Measurements from ENCODE around the gene HDAC4.

The HDAC4 gene

GRCh38 chr2:239139566-239139965 lies 261.3 kb downstream of the HDAC4 start:
- Histone ChIP-seq H3K4me3 (ENCODE audit: low read depth, low read length) (no peak overlapping the region), H3K4me1 (ENCODE audit: control insufficient read depth, insufficient read depth, low read length) (no peaks in the 10 kb centered on the region), H3K27ac (ENCODE audit: extremely low read depth, low read depth, low read length) (no peak overlapping the region), H3K36me3 (ENCODE audit: control insufficient read depth in 2 of 2, insufficient read depth in 1 of 2, low read length in 2 of 2) (peaks cover 0 to 38% of the 10 kb centered on the region in 2 experiments; a peak in 1 of 3 replicates), H3K9me3 (ENCODE audit: control insufficient read depth, insufficient read depth, low read depth, low read length) (no peaks in the 10 kb centered on the region)
- CTCF ChIA-PET: interaction anchor here (0.7 kb wide), 1 partner anchor 494 kb away, joined by 4 read pairs; no protein-coding TSS in a partner anchor
- POLR2A ChIA-PET: no interaction called here
- TF ChIP-seq ZNF362 (tag by site-specific recombination; IDR thresholded peaks at IDR 0.05) (no peak), ZNF366 (tag by site-specific recombination; conservative IDR thresholded peaks at IDR 0.05) (no peak), ZNF776 (tag by site-specific recombination; IDR thresholded peaks at IDR 0.05; ENCODE audit: borderline replicate concordance) (no peak), ZNF157 (tag by site-specific recombination; IDR thresholded peaks at IDR 0.05) (no peak), ZSCAN30 (tag by site-specific recombination; IDR thresholded peaks at IDR 0.05) (no peak), ZBTB7A (tag by site-specific recombination; IDR thresholded peaks at IDR 0.05; ENCODE audit: low read depth) (no peak)
- TF ChIP-seq, protein P1, sequence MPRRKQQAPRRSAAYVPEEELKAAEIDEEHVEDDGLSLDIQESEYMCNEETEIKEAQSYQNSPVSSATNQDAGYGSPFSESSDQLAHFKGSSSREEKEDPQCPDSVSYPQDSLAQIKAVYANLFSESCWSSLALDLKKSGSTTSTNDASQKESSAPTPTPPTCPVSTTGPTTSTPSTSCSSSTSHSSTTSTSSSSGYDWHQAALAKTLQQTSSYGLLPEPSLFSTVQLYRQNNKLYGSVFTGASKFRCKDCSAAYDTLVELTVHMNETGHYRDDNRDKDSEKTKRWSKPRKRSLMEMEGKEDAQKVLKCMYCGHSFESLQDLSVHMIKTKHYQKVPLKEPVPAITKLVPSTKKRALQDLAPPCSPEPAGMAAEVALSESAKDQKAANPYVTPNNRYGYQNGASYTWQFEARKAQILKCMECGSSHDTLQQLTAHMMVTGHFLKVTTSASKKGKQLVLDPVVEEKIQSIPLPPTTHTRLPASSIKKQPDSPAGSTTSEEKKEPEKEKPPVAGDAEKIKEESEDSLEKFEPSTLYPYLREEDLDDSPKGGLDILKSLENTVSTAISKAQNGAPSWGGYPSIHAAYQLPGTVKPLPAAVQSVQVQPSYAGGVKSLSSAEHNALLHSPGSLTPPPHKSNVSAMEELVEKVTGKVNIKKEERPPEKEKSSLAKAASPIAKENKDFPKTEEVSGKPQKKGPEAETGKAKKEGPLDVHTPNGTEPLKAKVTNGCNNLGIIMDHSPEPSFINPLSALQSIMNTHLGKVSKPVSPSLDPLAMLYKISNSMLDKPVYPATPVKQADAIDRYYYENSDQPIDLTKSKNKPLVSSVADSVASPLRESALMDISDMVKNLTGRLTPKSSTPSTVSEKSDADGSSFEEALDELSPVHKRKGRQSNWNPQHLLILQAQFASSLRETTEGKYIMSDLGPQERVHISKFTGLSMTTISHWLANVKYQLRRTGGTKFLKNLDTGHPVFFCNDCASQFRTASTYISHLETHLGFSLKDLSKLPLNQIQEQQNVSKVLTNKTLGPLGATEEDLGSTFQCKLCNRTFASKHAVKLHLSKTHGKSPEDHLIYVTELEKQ (tag by site-specific recombination; IDR thresholded peaks at IDR 0.05; ENCODE audit: borderline replicate concordance): no peak

DNA sequence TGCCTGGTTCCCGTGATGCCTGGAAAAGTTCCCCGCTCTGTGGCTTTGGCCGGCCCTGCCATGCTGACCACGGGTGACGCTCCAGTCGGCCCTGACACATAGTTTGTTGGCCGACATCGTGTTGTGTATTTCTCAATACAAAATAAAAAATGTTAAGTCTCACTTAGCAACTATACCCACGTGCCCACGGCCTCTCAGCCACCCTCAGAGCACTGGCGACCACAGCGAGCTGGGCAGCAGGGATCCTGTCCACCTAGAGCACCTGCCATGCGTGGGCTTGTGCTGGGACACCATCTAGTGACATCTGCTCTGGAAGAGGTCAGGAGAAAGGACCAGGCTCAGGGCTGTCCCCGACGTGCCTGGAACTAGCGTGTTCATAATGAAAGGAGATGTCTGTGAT lies 261.7 kb downstream of the HDAC4 start:
- H3K4me3 ChIP-seq (ENCODE audit: low read depth, low read length): no peak overlapping the region
- no peaks in the 10 kb centered on the region for H3K4me1 ChIP-seq (ENCODE audit: control insufficient read depth, insufficient read depth, low read length)
- CTCF ChIA-PET: interaction anchor here (0.6 kb wide), 1 partner anchor 30 kb away, joined by 3 read pairs; no protein-coding TSS in a partner anchor
- H3K36me3 ChIP-seq (ENCODE audit: control insufficient read depth in 2 of 2, insufficient read depth in 1 of 2, low read length in 2 of 2): peaks cover 0 to 39% of the 10 kb centered on the region in 2 experiments; a peak in 1 of 3 replicates
- TF ChIP-seq GLI4 (tag by site-specific recombination; IDR thresholded peaks at IDR 0.05) (no peak), SCRT1 (tag by site-specific recombination; IDR thresholded peaks at IDR 0.05; ENCODE audit: borderline replicate concordance) (no peak), SETDB1 (IDR thresholded peaks at IDR 0.05; ENCODE audit: insufficient read length, low read length) (no peak), ZNF629 (tag by site-specific recombination; IDR thresholded peaks at IDR 0.05) (no peak)
- TF ChIP-seq, protein P2, sequence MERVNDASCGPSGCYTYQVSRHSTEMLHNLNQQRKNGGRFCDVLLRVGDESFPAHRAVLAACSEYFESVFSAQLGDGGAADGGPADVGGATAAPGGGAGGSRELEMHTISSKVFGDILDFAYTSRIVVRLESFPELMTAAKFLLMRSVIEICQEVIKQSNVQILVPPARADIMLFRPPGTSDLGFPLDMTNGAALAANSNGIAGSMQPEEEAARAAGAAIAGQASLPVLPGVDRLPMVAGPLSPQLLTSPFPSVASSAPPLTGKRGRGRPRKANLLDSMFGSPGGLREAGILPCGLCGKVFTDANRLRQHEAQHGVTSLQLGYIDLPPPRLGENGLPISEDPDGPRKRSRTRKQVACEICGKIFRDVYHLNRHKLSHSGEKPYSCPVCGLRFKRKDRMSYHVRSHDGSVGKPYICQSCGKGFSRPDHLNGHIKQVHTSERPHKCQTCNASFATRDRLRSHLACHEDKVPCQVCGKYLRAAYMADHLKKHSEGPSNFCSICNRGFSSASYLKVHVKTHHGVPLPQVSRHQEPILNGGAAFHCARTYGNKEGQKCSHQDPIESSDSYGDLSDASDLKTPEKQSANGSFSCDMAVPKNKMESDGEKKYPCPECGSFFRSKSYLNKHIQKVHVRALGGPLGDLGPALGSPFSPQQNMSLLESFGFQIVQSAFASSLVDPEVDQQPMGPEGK (tag by site-specific recombination; IDR thresholded peaks at IDR 0.05): no peak
- POLR2A ChIA-PET: no interaction called here
- H3K27ac ChIP-seq (ENCODE audit: extremely low read depth, low read depth, low read length): no peak overlapping the region
- no peaks in the 10 kb centered on the region for H3K9me3 ChIP-seq (ENCODE audit: control insufficient read depth, insufficient read depth, low read depth, low read length)

DNA sequence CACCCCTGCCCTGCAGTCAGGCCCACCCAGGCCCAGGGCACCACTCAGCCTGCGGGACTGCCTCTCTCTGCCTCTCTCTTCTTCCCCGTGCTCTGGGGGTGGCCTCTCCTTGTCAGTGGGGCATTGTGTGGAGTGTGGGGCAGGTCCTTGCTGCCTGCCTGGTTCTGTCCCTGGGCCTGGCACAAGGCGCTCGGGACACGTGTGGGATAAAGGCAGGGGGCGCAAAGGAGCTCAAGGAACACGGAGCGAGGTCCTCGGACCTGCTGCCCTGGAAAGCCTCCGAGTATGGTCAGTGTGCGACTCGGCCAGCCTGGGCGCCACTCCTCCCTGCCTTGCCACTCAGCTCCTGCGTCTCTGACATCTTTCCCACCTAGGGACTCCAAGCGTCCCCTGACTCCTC lies 262.2 kb downstream of the HDAC4 start:
- TF ChIP-seq WT1 (tag by site-specific recombination; IDR thresholded peaks at IDR 0.05) (no peak), SP3 (tag by site-specific recombination; IDR thresholded peaks at IDR 0.05) (no peak), ZNF132 (tag by site-specific recombination; IDR thresholded peaks at IDR 0.05; ENCODE audit: borderline replicate concordance) (no peak), ZNF776 (tag by site-specific recombination; IDR thresholded peaks at IDR 0.05; ENCODE audit: borderline replicate concordance) (no peak), GLI4 (tag by site-specific recombination; IDR thresholded peaks at IDR 0.05) (no peak)
- H3K4me3 ChIP-seq (ENCODE audit: low read depth, low read length): no peak overlapping the region
- no peak overlapping the region for H3K27ac ChIP-seq (ENCODE audit: extremely low read depth, low read depth, low read length)
- peaks cover 0 to 42% of the 10 kb centered on the region in 2 experiments; a peak in 1 of 3 replicates for H3K36me3 ChIP-seq (ENCODE audit: control insufficient read depth in 2 of 2, insufficient read depth in 1 of 2, low read length in 2 of 2)
- H3K9me3 ChIP-seq (ENCODE audit: control insufficient read depth, insufficient read depth, low read depth, low read length): no peaks in the 10 kb centered on the region
- POLR2A ChIA-PET: no interaction called here
- CTCF ChIA-PET: interaction anchor here (0.6 kb wide), 1 partner anchor 29 kb away, joined by 3 read pairs; no protein-coding TSS in a partner anchor
- H3K4me1 ChIP-seq (ENCODE audit: control insufficient read depth, insufficient read depth, low read length): no peaks in the 10 kb centered on the region
